K562 (cell line): ENCODE data around the gene ILF3. TPM values are rescaled to one million over a fixed set of nuclear protein-coding genes. Genes with fewer than 3 reads are reported as not detected.
A peak's percentile ranks its signal among the peaks of the same experiment; 100 is the strongest.

Source experiments
- ATAC-seq: fragments of 200-7000 bp; cut with Tn5 transposase; 3 replicates; pipeline ENCODE4 v1.9.1; 2020; ENCODE audit warnings: moderate library complexity
- BruUV-seq: library from RNA; stranded (reverse); fragments of 400-500 nt; replicated peaks from 2 replicates; lab custom pipeline; 2021; lab: Mats Ljungman, UMichigan
- CTCF ChIA-PET: fragments of 300-600 bp; formaldehyde crosslinking; extraction: SDS; loops from one replicate; lab custom pipeline; 2021; ENCODE audit warnings: low intra/inter-chr PET ratio; lab: Yijun Ruan, JAX
- POLR2A ChIA-PET: fragments of 300-600, 350-650 bp; sonication (Branson Sonifier 250); formaldehyde crosslinking; extraction: SDS; loops from one replicate; lab custom pipeline; 2021; ENCODE audit warnings: antibody characterized with exemption, inconsistent platforms; lab: Yijun Ruan, JAX
- DNase-seq, 4 experiments: peaks; one replicate each; pipeline versions ENCODE4 v3.0.0 to v3.0.0-alpha.2; 2011 to 2018; ENCODE audit warnings: low spot score in 3 of 4, mixed read lengths in 3 of 4; ENCODE audit errors: extremely low read depth in 1 of 4
- FAIRE-seq: peaks from 2 replicates; lab custom pipeline; 2011; peaks lifted over from hg19 to GRCh38; lab: Jason Lieb, UNC
- H2AFZ ChIP-seq: 2 replicates; pipeline ENCODE4 v1.6.0; 2011; ENCODE audit warnings: low read depth, low read length, control low read depth, inconsistent platforms
- H3K27ac ChIP-seq: fragments of 200-600 bp; 3 replicates; pipeline ENCODE4 v1.8.0; 2011; ENCODE audit warnings: low read depth, mild to moderate bottlenecking, control low read depth, inconsistent platforms, low read length, moderate library complexity, mixed read lengths; ENCODE audit errors: extremely low read depth
- H3K27me3 ChIP-seq, 2 experiments: fragments of 300-600 bp in 1 of 2; 2 replicates in 1 of 2; 3 replicates in 1 of 2; pipeline versions ENCODE4 v1.6.0 to v1.8.0; 2011; ENCODE audit warnings: inconsistent platforms in 2 of 2, low read length in 2 of 2, mild to moderate bottlenecking in 1 of 2, mixed read lengths in 1 of 2, moderate library complexity in 1 of 2; ENCODE audit not compliant: control insufficient read depth in 2 of 2, insufficient read depth in 2 of 2
- H3K36me3 ChIP-seq: fragments of 300-600 bp; 3 replicates; pipeline ENCODE4 v1.8.0; 2011; ENCODE audit warnings: mild to moderate bottlenecking, low read length, inconsistent platforms; ENCODE audit not compliant: control insufficient read depth, insufficient read depth
- H3K4me1 ChIP-seq, 2 experiments: fragments of 200-600 bp in 1 of 2; replicated peaks in 1 of 2; 2 replicates in 1 of 2; 3 replicates in 1 of 2; pipeline versions ENCODE4 v1.5.1 to v1.8.0; 2011; ENCODE audit warnings: inconsistent platforms in 2 of 2, low read length in 2 of 2, mild to moderate bottlenecking in 1 of 2, mixed read lengths in 1 of 2, moderate library complexity in 1 of 2; ENCODE audit not compliant: control insufficient read depth in 2 of 2, insufficient read depth in 2 of 2
- H3K4me2 ChIP-seq: 2 replicates; pipeline ENCODE4 v1.6.1; 2011; ENCODE audit warnings: low read length, control low read depth, inconsistent platforms, mixed read lengths; ENCODE audit not compliant: insufficient read depth
- H3K4me3 ChIP-seq: fragments of 200-600 bp; sonication (generic), shearing (Covaris generic); 2 replicates; pipeline ENCODE4 v1.5.1; 2016; ENCODE audit warnings: control low read depth, inconsistent platforms
- H3K79me2 ChIP-seq: fragments of 200-600 bp; 3 replicates; pipeline ENCODE4 v1.8.0; 2011; ENCODE audit warnings: low read length, inconsistent platforms; ENCODE audit not compliant: control insufficient read depth, insufficient read depth
- H3K9ac ChIP-seq, 2 experiments: 2 replicates each; pipeline versions ENCODE4 v1.6.0 to v1.6.1; 2011; ENCODE audit warnings: low read depth in 2 of 2, low read length in 2 of 2, control low read depth in 1 of 2, inconsistent platforms in 1 of 2, mild to moderate bottlenecking in 1 of 2, mixed read lengths in 1 of 2; ENCODE audit not compliant: insufficient read depth in 1 of 2
- H3K9me1 ChIP-seq: one replicate; pipeline ENCODE4 v1.6.0; 2011; ENCODE audit warnings: inconsistent platforms, mild to moderate bottlenecking, low read length, moderate library complexity; ENCODE audit not compliant: control insufficient read depth, insufficient read depth
- H3K9me3 ChIP-seq: replicated peaks from 2 replicates; pipeline ENCODE4 v1.5.1; 2011; ENCODE audit warnings: low read depth, low read length, inconsistent platforms; ENCODE audit not compliant: control insufficient read depth, insufficient read depth
- H4K20me1 ChIP-seq: replicated peaks from 2 replicates; pipeline ENCODE4 v1.6.1; 2011; ENCODE audit warnings: low read length, inconsistent platforms, mixed read lengths; ENCODE audit not compliant: control insufficient read depth, insufficient read depth
- BACH1 ChIP-seq: fragments of 200-800 bp; sonication (Bioruptor generic); IDR thresholded peaks from 2 replicates; pipeline ENCODE4 v1.6.1; 2016; ENCODE audit warnings: missing genetic modification characterization, missing compliant biosample characterization
- CCAR2 ChIP-seq: fragments of 200-400 bp; formaldehyde crosslinking; IDR thresholded peaks from 2 replicates; pipeline ENCODE4 v1.6.1; 2017; ENCODE audit warnings: mild to moderate bottlenecking, low read depth, low read length
- CREB3 ChIP-seq: fragments of 450-650 bp; conservative IDR thresholded peaks from 2 replicates; pipeline ENCODE4 v1.6.1; 2016; ENCODE audit warnings: missing genetic modification characterization, low read depth, mild to moderate bottlenecking, missing compliant biosample characterization, moderate library complexity
- JUND ChIP-seq, 2 experiments: IDR thresholded peaks; 2 replicates in 1 of 2; 3 replicates in 1 of 2; pipeline ENCODE4 v1.6.1; 2011; ENCODE audit warnings: borderline replicate concordance in 2 of 2, low read depth in 2 of 2, low read length in 2 of 2, improper control_type of control experiment in 1 of 2, missing biosample characterization in 1 of 2, missing genetic modification characterization in 1 of 2, missing genetic modification reagents in 1 of 2
- MTA3 ChIP-seq: fragments of 450-650 bp; formaldehyde crosslinking; IDR thresholded peaks from 2 replicates; pipeline ENCODE4 v1.6.1; 2017; ENCODE audit warnings: mild to moderate bottlenecking, borderline replicate concordance
- PHF8 ChIP-seq: fragments of 200-600 bp; sonication (generic); IDR thresholded peaks from 2 replicates; pipeline ENCODE4 v1.6.1; 2012; ENCODE audit warnings: mixed run types, mild to moderate bottlenecking, inconsistent platforms, low read length, moderate library complexity, borderline replicate concordance
- POLR2G ChIP-seq: fragments of 200-400 bp; formaldehyde crosslinking; IDR thresholded peaks from 2 replicates; pipeline ENCODE4 v1.6.1; 2017; ENCODE audit warnings: low read depth, mild to moderate bottlenecking, antibody characterized with exemption, low read length, moderate library complexity
- PTTG1 ChIP-seq: fragments of 450-650 bp; IDR thresholded peaks from 2 replicates; pipeline ENCODE4 v1.6.1; 2016; ENCODE audit warnings: low read depth, mild to moderate bottlenecking, missing genetic modification characterization, missing compliant biosample characterization
- RBFOX2 ChIP-seq: fragments of 200-400 bp; formaldehyde crosslinking; IDR thresholded peaks from 2 replicates; pipeline ENCODE4 v1.6.1; 2017; ENCODE audit warnings: low read depth, mild to moderate bottlenecking, low read length, moderate library complexity
- SAP30 ChIP-seq: fragments of 200-600 bp; sonication (generic); IDR thresholded peaks from 2 replicates; pipeline ENCODE4 v1.6.1; 2012; ENCODE audit warnings: borderline replicate concordance, low read depth, mild to moderate bottlenecking, moderate library complexity, low read length, control low read depth, inconsistent platforms; ENCODE audit not compliant: insufficient read depth, poor library complexity, severe bottlenecking
- ZC3H4 ChIP-seq: sonication (generic); formaldehyde crosslinking; IDR thresholded peaks from 2 replicates; pipeline ENCODE4 v1.9.0; 2021; ENCODE audit warnings: missing genetic modification reagents, borderline replicate concordance
- ZKSCAN8 ChIP-seq: fragments of 200-800 bp; sonication (Bioruptor generic); IDR thresholded peaks from 2 replicates; pipeline ENCODE4 v1.6.1; 2016; ENCODE audit warnings: missing genetic modification characterization, missing compliant biosample characterization
- ZNF24 ChIP-seq: fragments of 450-650 bp; IDR thresholded peaks from 2 replicates; pipeline ENCODE4 v1.6.1; 2016
- ZNF695 ChIP-seq: fragments of 450-650 bp; formaldehyde crosslinking; IDR thresholded peaks from 2 replicates; pipeline ENCODE4 v1.4.0; 2020; ENCODE audit warnings: mild to moderate bottlenecking, moderate library complexity
- WGBS: fragments of 100-300 bp; shearing (Covaris generic); methylation state at CpG from one replicate; pipeline ENCODE4 v1.1.6; 2016; ENCODE audit warnings: low coverage, mixed read lengths; ENCODE audit not compliant: insufficient coverage; ENCODE audit errors: missing lambda C conversion rate; 5-methylcytosine and 5-hydroxymethylcytosine counted together
- in situ Hi-C: fragments of 300-500 bp; cut with MboI; formaldehyde crosslinking; loops from 4 replicates; pipeline ENCODE4 v1.15.0; 2018; ENCODE audit warnings: inconsistent platforms, mixed read lengths
- intact Hi-C: fragments of 100-400 bp; cut with micrococcal nuclease; formaldehyde crosslinking; loops from 2 replicates; pipeline ENCODE4 v1.14.2; 2022
- polyA plus RNA-seq, 8 experiments: library from polyadenylated mRNA; depleted of rRNA in 4 of 8; stranded (reverse) in 5 of 8; unstranded in 3 of 8; fragments of >200 nt; fragmentation: Nextera tagmentation in 2 of 8; fragmentation: Illumina TruSeq in 1 of 8; extraction: Ambion mirVana in 2 of 8; extraction: Trizol in 1 of 8; gene quantifications; 2 replicates each; pipeline versions ENCODE4 v1.2.1 to v1.2.3, GENCODE V29; 2011 to 2014; ENCODE audit warnings: inconsistent platforms in 1 of 8, missing spikeins in 1 of 8
- total RNA-seq, 7 experiments: library from RNA; depleted of rRNA in 6 of 7; stranded (reverse); fragments of >200 nt in 6 of 7; fragmentation: Illumina TruSeq in 2 of 7; extraction: Trizol in 2 of 7; gene quantifications; 2 replicates each; pipeline versions ENCODE4 v1.2.1 to v1.2.3, GENCODE V29; 2011 to 2021; ENCODE audit warnings: low replicate concordance in 1 of 7
- TF ChIP-seq, protein P1 (sequence below): sonication (generic); formaldehyde crosslinking; IDR thresholded peaks from 2 replicates; pipeline ENCODE4 v1.5.0; 2020; ENCODE audit warnings: missing genetic modification reagents

Gene ILF3
- total and polyA plus RNA-seq, 9 of the 15 experiments (the other 6 are each of a cell fraction or from before 2014, with no cell fraction given) = 26.0 to 453 (median 175) TPM

GRCh38 chr19:10612499-10613119 is 41.5 kb upstream of the ILF3 start:
- H3K36me3 ChIP-seq = no peaks in the 10 kb centered on the region
- H2AFZ ChIP-seq = no peak overlapping the region
- no peaks in the 10 kb centered on the region for H4K20me1 ChIP-seq
- POLR2A ChIA-PET = interaction anchor here (0.6 to 2.2 kb wide), 4 partner anchors 11 to 50 kb away, joined by 3 to 7 read pairs (median 5); no protein-coding TSS in a partner anchor
- peaks cover 14 to 28% of the 10 kb centered on the region in 2 experiments for H3K4me1 ChIP-seq
- FAIRE-seq (no peak), ATAC-seq (no peak), DNase-seq (no peak)
- H3K27ac ChIP-seq = no peak overlapping the region
- peaks cover 9% of the 10 kb centered on the region; the same call in 2 of the 3 replicates for H3K79me2 ChIP-seq
- no peak overlapping the region for H3K4me3 ChIP-seq
- peak overlapping the region in 1 of 2 experiments; percentile 68; a peak in 2 of 4 replicates for H3K9ac ChIP-seq
- no peaks in the 10 kb centered on the region for H3K9me3 ChIP-seq
- H3K27me3 ChIP-seq = no peaks in the 10 kb centered on the region
- in situ Hi-C loops = no loop called here
- CTCF ChIA-PET = no interaction called here
- no peak overlapping the region for H3K4me2 ChIP-seq
- TF ChIP-seq PHF8 (no peak), ZC3H4 (no peak), RBFOX2 (0 out of 2 replicates have a peak, but pooled peaks have one; percentile 13), MTA3 (no peak), ZKSCAN8 (CRISPR knock-in tag) (no peak), ZNF695 (CRISPR knock-in tag) (no peak), SAP30 (no peak), POLR2G (0 out of 2 replicates have a peak, but pooled peaks have one; percentile 30), ZNF24 (no peak), PTTG1 (tag) (no peak), CCAR2 (no peak), BACH1 (tag) (no peak), JUND (IDR thresholded peaks at IDR 0.05; ENCODE audit: borderline replicate concordance, low read depth, low read length) (no peak), JUND (tag; IDR thresholded peaks at IDR 0.05; ENCODE audit: borderline replicate concordance, low read depth, low read length) (no peak), CREB3 (tag) (no peak)
- TF ChIP-seq, protein P1, sequence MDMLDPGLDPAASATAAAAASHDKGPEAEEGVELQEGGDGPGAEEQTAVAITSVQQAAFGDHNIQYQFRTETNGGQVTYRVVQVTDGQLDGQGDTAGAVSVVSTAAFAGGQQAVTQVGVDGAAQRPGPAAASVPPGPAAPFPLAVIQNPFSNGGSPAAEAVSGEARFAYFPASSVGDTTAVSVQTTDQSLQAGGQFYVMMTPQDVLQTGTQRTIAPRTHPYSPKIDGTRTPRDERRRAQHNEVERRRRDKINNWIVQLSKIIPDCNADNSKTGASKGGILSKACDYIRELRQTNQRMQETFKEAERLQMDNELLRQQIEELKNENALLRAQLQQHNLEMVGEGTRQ = no peak
- H3K9me1 ChIP-seq = no peaks in the 10 kb centered on the region
- 79% methylated on average over 15 of the region's 15 CpGs for WGBS
- intact Hi-C loops = no loop called here
- no TSS peak for BruUV-seq
